22Rv1 (cell line): ENCODE measurements around the gene PDK2.

Experiments
- H3K27ac ChIP-seq: fragments of 450-650 bp; 2 replicates; pipeline ENCODE4 v1.5.1; 2017
- CTCF ChIP-seq: fragments of 450-650 bp; IDR thresholded peaks from 2 replicates; pipeline ENCODE4 v1.5.1; 2017; ENCODE audit warnings: mild to moderate bottlenecking
- ZFX ChIP-seq: fragments of 450-650 bp; IDR thresholded peaks from 2 replicates; pipeline ENCODE4 v1.6.1; 2017; ENCODE audit warnings: antibody characterized with exemption, borderline replicate concordance

Gene PDK2

GRCh38 chr17:50090971-50091917 is 3.9 kb upstream of the PDK2 start:
- TF ChIP-seq ZFX: no peak
- TF ChIP-seq CTCF: no peak
- no peak overlapping the region for H3K27ac ChIP-seq

DNA sequence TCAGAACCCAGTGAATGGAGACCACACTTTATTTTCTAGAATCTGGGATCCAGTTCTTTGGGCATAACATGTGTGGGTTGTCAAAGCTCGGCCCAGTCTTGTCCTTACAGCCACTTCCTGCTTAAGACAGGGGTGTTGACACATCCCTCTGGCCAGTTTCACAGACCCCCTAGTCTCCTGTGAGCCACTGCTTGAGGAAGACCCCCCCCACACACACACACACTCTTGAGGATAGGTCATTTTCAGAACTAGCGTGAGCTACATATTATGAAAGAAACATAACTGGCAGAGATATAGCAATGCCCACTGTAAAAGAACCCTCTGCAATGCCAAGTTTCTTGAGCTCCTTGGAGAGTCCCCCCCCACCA is 3.2 kb upstream of the PDK2 start:
- TF ChIP-seq ZFX (no peak), CTCF (no peak)

GRCh38 chr17:50093246-50093645 is 1.9 kb upstream of the PDK2 start:
- TF ChIP-seq CTCF (no peak), ZFX (no peak)
- H3K27ac ChIP-seq: no peak overlapping the region

More for the DNA sequence above, 3.2 kb upstream of the PDK2 start:
- H3K27ac ChIP-seq: no peak overlapping the region

DNA sequence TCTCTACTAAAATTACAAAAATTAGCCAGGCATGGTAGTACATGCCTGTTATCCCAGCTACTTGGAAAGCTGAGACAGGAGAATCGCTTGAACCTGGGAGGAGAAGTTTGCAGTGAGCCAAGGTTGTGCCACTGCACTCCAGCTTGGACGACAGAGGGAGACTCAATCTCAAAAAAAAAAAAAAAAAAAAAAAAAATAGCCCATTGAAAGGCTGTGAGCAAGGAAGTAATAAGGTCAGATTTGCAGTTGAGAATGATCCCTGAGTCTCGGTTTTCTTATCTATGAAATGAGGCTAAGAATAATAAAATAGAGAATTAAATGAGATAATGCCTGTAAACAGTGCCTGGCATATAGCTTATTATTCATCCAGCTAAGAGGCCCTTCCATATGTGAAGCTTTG is 1.3 kb upstream of the PDK2 start:
- H3K27ac ChIP-seq: peak overlapping the region; percentile 81
- TF ChIP-seq ZFX (no peak), CTCF (no peak)

GRCh38 chr17:50094243-50094752 is 853 bp upstream of the PDK2 start:
- TF ChIP-seq ZFX: no peak
- TF ChIP-seq CTCF: peak; percentile 93
- H3K27ac ChIP-seq: peak overlapping the region; percentile 81

GRCh38 chr17:50095626-50096037 is 481 bp downstream of the PDK2 start:
- peak overlapping the region; percentile 81 for H3K27ac ChIP-seq
- no peak for TF ChIP-seq CTCF
- no peak for TF ChIP-seq ZFX

GRCh38 chr17:50096092-50096491 is 941 bp downstream of the PDK2 start:
- H3K27ac ChIP-seq: 0 out of 2 replicates have a peak overlapping the region, but pooled peaks have one; percentile 81
- no peak for TF ChIP-seq ZFX
- TF ChIP-seq CTCF: no peak
